ENCODE data around the gene HIP1. TPM values are rescaled to one million over a fixed set of nuclear protein-coding genes. Genes with fewer than 3 reads are reported as not detected.
"Not testable (repeated sequence)": the region's sequence is repeated elsewhere in the genome, so short reads cannot be mapped to it uniquely, and the experiment has no call there.

The HIP1 gene
- total and polyA plus RNA-seq, 2 donors from 2014 or later, result 11.2 to 50.1 TPM

DNA sequence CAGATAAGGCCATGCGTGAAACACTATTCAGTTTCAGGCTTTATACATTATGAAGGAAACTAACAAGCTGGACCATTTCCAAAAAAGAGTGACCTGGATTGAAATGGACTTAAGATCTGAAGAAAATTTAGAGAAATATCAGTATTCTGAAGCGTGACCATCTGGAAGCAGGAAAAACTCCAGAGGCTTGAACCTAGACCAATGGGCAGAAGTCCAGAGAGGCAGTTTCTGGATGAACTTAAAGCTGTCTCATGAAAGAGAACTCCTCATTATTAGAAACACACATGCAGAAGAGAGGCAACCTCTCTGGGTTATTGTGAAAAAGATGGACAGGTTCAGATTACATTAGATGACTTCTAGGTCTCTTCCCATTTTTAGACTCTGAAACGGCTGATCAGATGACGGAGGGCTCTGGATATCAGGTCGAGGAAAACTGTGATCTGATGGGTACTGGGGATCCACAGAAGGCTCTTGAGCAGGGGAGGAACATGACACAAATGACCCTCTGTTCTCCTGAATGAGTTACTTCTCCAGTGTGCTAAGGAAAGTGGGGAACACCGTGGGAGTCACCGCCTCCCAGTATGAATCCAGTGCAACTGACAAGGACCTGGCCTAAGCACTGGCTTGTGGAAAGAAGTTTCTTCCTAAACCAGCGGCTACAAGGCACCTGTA, 130.2 kb downstream of the HIP1 start:
- no peak overlapping the region for H3K9ac ChIP-seq (ENCODE audit: low read length in 3 of 3)
- H3K27ac ChIP-seq (ENCODE audit: low read depth in 2 of 2, low read length in 2 of 2), result no peak overlapping the region
- DNase-seq, result peak in 2 of 5 donors; percentile 21 to 38
- H3K36me3 ChIP-seq (ENCODE audit: control insufficient read depth in 2 of 3, insufficient read depth in 3 of 3, low read length in 3 of 3), result no peaks in the 10 kb centered on the region
- H3K4me3 ChIP-seq (ENCODE audit: low read length in 3 of 3), result no peak overlapping the region
- TF ChIP-seq, protein P1, sequence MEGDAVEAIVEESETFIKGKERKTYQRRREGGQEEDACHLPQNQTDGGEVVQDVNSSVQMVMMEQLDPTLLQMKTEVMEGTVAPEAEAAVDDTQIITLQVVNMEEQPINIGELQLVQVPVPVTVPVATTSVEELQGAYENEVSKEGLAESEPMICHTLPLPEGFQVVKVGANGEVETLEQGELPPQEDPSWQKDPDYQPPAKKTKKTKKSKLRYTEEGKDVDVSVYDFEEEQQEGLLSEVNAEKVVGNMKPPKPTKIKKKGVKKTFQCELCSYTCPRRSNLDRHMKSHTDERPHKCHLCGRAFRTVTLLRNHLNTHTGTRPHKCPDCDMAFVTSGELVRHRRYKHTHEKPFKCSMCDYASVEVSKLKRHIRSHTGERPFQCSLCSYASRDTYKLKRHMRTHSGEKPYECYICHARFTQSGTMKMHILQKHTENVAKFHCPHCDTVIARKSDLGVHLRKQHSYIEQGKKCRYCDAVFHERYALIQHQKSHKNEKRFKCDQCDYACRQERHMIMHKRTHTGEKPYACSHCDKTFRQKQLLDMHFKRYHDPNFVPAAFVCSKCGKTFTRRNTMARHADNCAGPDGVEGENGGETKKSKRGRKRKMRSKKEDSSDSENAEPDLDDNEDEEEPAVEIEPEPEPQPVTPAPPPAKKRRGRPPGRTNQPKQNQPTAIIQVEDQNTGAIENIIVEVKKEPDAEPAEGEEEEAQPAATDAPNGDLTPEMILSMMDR (IDR thresholded peaks at IDR 0.05; ENCODE audit: borderline replicate concordance, extremely low read depth, insufficient read depth), result no peak
- no peaks in the 10 kb centered on the region for H3K27me3 ChIP-seq (ENCODE audit: control insufficient read depth, insufficient read depth, low read length)
- intact Hi-C loops (cut with DNase I), result no loop called here
- peaks cover 0 to 3% (median 0%) of the 10 kb centered on the region in 3 donors for H3K4me1 ChIP-seq (ENCODE audit: control insufficient read depth in 2 of 3, insufficient read depth in 2 of 3, low read depth in 1 of 3, low read length in 3 of 3)
- H3K9me3 ChIP-seq (ENCODE audit: control insufficient read depth in 2 of 3, insufficient read depth in 1 of 3, low read length in 3 of 3), result no peaks in the 10 kb centered on the region
- no peak for FAIRE-seq

DNA sequence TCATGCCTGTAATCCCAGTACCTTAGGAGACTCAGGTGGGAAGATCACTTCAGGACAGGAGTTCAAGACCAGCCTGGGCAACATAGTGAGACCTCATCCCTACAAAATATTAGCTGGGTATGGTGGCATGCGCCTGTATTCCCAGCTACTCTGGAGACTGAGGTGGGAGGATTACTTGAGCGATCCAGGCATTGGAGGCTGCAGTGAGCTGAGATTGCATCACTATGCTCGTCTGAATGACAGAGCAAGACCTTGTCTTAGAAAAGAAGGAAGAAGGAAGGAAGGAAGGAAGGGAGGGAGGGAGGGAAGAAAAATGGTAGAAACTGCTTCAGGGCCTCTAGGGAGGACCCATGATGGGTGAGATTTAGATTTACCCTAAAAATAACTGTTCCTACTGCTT, 134.3 kb downstream of the HIP1 start:
- TF ChIP-seq, protein P1 (IDR thresholded peaks at IDR 0.05; ENCODE audit: borderline replicate concordance, extremely low read depth, insufficient read depth), result no peak
- no peak for DNase-seq
- H3K9ac ChIP-seq (ENCODE audit: low read length in 3 of 3), result no peak overlapping the region
- H3K27ac ChIP-seq (ENCODE audit: low read depth in 2 of 2, low read length in 2 of 2), result no peak overlapping the region
- H3K9me3 ChIP-seq (ENCODE audit: control insufficient read depth in 2 of 3, insufficient read depth in 1 of 3, low read length in 3 of 3), result no peaks in the 10 kb centered on the region
- peaks cover 0 to 2% (median 0%) of the 10 kb centered on the region in 3 donors for H3K4me1 ChIP-seq (ENCODE audit: control insufficient read depth in 2 of 3, insufficient read depth in 2 of 3, low read depth in 1 of 3, low read length in 3 of 3)
- no peaks in the 10 kb centered on the region for H3K36me3 ChIP-seq (ENCODE audit: control insufficient read depth in 2 of 3, insufficient read depth in 3 of 3, low read length in 3 of 3)
- no peaks in the 10 kb centered on the region for H3K27me3 ChIP-seq (ENCODE audit: control insufficient read depth, insufficient read depth, low read length)
- H3K4me3 ChIP-seq (ENCODE audit: low read length in 3 of 3), result no peak overlapping the region
- no peak for FAIRE-seq
- intact Hi-C loops (cut with DNase I), result no loop called here

DNA sequence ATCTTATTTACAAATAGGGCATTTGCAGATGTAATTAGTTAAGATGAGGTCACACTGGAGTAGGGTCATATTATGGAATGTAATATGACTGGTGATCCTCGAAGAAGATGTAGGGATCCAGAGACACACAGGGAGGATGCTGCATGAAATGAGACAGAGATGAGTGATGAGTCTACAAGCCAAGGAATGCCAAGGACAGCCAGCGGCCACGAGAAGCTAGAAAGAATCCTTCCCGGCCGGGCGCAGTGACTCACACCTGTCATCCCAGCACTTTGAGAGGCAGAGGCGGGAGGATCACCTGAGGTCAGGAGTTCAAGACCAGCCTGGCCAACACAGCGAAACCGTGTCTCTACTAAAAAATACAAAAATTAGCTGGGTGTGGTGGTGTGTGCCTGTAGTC, 135.9 kb downstream of the HIP1 start:
- DNase-seq; FAIRE-seq; H3K36me3 ChIP-seq (ENCODE audit: control insufficient read depth in 2 of 3, insufficient read depth in 3 of 3, low read length in 3 of 3); H3K4me3 ChIP-seq (ENCODE audit: low read length in 3 of 3); H3K27ac ChIP-seq (ENCODE audit: low read depth in 2 of 2, low read length in 2 of 2); H3K9ac ChIP-seq (ENCODE audit: low read length in 3 of 3); H3K27me3 ChIP-seq (ENCODE audit: control insufficient read depth, insufficient read depth, low read length); H3K9me3 ChIP-seq (ENCODE audit: control insufficient read depth in 2 of 3, insufficient read depth in 1 of 3, low read length in 3 of 3); intact Hi-C loops (cut with DNase I): not testable (repeated sequence)
- H3K4me1 ChIP-seq (ENCODE audit: control insufficient read depth in 2 of 3, insufficient read depth in 2 of 3, low read depth in 1 of 3, low read length in 3 of 3), result peaks cover 0 to 10% (median 0%) of the 10 kb centered on the region in 3 donors

DNA sequence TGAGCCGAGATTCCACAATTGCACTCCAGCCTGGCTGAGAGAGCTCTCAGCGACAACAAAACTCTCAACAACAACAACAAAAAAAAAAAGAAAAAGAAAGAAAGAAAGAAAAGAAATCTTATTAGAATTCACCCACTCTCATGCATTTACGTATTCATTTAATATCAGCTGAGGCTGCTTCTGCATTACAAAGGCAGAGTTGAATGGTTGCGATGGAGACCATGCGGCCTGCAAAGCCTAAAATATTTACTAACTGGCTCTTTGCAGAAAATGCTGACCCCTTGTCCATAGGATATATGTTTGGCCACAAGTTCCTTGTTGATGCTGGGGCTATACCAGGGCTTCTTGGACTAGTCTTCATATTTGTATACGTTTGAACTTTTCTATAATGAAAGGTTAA, 137.2 kb downstream of the HIP1 start:
- Histone ChIP-seq H3K27me3 (ENCODE audit: control insufficient read depth, insufficient read depth, low read length) (no peaks in the 10 kb centered on the region), H3K36me3 (ENCODE audit: control insufficient read depth in 2 of 3, insufficient read depth in 3 of 3, low read length in 3 of 3) (no peaks in the 10 kb centered on the region), H3K4me3 (ENCODE audit: low read length in 3 of 3) (no peak overlapping the region), H3K27ac (ENCODE audit: low read depth in 2 of 2, low read length in 2 of 2) (no peak overlapping the region), H3K9me3 (ENCODE audit: control insufficient read depth in 2 of 3, insufficient read depth in 1 of 3, low read length in 3 of 3) (no peaks in the 10 kb centered on the region), H3K4me1 (ENCODE audit: control insufficient read depth in 2 of 3, insufficient read depth in 2 of 3, low read depth in 1 of 3, low read length in 3 of 3) (peaks cover 0 to 11% (median 0%) of the 10 kb centered on the region in 3 donors), H3K9ac (ENCODE audit: low read length in 3 of 3) (no peak overlapping the region)
- DNase-seq (no peak), FAIRE-seq (no peak)
- intact Hi-C loops (cut with DNase I), result no loop called here
- TF ChIP-seq, protein P1 (IDR thresholded peaks at IDR 0.05; ENCODE audit: borderline replicate concordance, extremely low read depth, insufficient read depth), result no peak

DNA sequence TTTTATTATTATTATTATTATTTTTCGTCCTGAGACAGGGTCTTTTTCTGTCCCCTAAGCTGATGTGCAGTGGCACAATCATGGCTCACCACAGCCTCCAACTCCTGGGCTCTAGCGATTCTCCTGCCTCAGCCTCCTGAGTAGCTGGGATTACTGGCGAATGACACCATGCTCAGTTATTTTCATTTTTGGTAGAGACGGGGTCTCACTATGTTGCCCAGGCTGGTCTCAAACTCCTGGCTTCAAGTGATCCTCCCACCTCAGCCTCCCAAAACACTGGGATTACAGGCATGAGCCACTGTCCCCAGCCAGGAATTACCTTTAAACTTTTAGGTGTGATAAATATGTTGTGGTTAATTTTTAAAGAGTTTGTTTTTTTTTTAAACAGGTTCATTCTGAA, 138.0 kb downstream of the HIP1 start:
- FAIRE-seq; intact Hi-C loops (cut with DNase I); H3K4me3 ChIP-seq (ENCODE audit: low read length in 3 of 3); H3K27ac ChIP-seq (ENCODE audit: low read depth in 2 of 2, low read length in 2 of 2); H3K27me3 ChIP-seq (ENCODE audit: control insufficient read depth, insufficient read depth, low read length); H3K9me3 ChIP-seq (ENCODE audit: control insufficient read depth in 2 of 3, insufficient read depth in 1 of 3, low read length in 3 of 3); H3K36me3 ChIP-seq (ENCODE audit: control insufficient read depth in 2 of 3, insufficient read depth in 3 of 3, low read length in 3 of 3); H3K9ac ChIP-seq (ENCODE audit: low read length in 3 of 3); DNase-seq: not testable (repeated sequence)
- H3K4me1 ChIP-seq (ENCODE audit: control insufficient read depth in 2 of 3, insufficient read depth in 2 of 3, low read depth in 1 of 3, low read length in 3 of 3), result peaks cover 0 to 11% (median 0%) of the 10 kb centered on the region in 3 donors

Data from kidney (tissue), 14 donors.